Loucy (cell line): Measurements from ENCODE around the gene CLEC17A.

Source experiments
- H2AFZ ChIP-seq: fragments of 200-600 bp; sonication (generic); 2 replicates; pipeline ENCODE4 v1.6.0; 2016; ENCODE audit warnings: antibody characterized with exemption, mild to moderate bottlenecking, low read length, moderate library complexity
- H3F3A ChIP-seq: fragments of 200-600 bp; 2 replicates; pipeline ENCODE4 v1.6.0; 2016; ENCODE audit warnings: antibody characterized with exemption, low read depth, mild to moderate bottlenecking
- H3K27me3 ChIP-seq: fragments of 200-600 bp; sonication (generic); 2 replicates; pipeline ENCODE4 v1.6.1; 2014; ENCODE audit warnings: low read length, mild to moderate bottlenecking; ENCODE audit not compliant: insufficient read depth, poor library complexity, severe bottlenecking
- H3K36me3 ChIP-seq: fragments of 200-600 bp; sonication (generic); 2 replicates; pipeline ENCODE4 v1.6.1; 2016; ENCODE audit warnings: low read length; ENCODE audit not compliant: insufficient read depth
- H3K4me1 ChIP-seq: fragments of 200-600 bp; sonication (generic); 2 replicates; pipeline ENCODE4 v1.5.1; 2014; ENCODE audit warnings: low read length, mild to moderate bottlenecking; ENCODE audit not compliant: insufficient read depth, poor library complexity, severe bottlenecking
- H3K4me2 ChIP-seq: fragments of 200-600 bp; sonication (generic); 2 replicates; pipeline ENCODE4 v1.6.0; 2014; ENCODE audit warnings: antibody characterized with exemption, low read length, low read depth, mild to moderate bottlenecking; ENCODE audit not compliant: poor library complexity, severe bottlenecking
- H3K4me3 ChIP-seq: fragments of 200-600 bp; sonication (generic); 2 replicates; pipeline ENCODE4 v1.5.1; 2014; ENCODE audit warnings: low read length, mild to moderate bottlenecking, mixed read lengths; ENCODE audit not compliant: poor library complexity, severe bottlenecking
- H3K79me2 ChIP-seq: fragments of 200-600 bp; sonication (generic); 2 replicates; pipeline ENCODE4 v1.6.1; 2014; ENCODE audit warnings: low read length; ENCODE audit not compliant: insufficient read depth
- H3K9ac ChIP-seq: fragments of 200-600 bp; sonication (generic); 2 replicates; pipeline ENCODE4 v1.6.0; 2014; ENCODE audit warnings: mild to moderate bottlenecking, low read depth, low read length, moderate library complexity; ENCODE audit not compliant: poor library complexity, severe bottlenecking
- H3K9me2 ChIP-seq: fragments of 200-600 bp; sonication (generic); replicated peaks from 2 replicates; pipeline ENCODE4 v1.6.1; 2016; ENCODE audit warnings: low read depth, low read length, mixed read lengths
- H3K9me3 ChIP-seq: fragments of 200-600 bp; sonication (generic); 2 replicates; pipeline ENCODE4 v1.6.1; 2014; ENCODE audit warnings: mild to moderate bottlenecking, antibody characterized with exemption, low read length, low read depth; ENCODE audit not compliant: insufficient read depth
- H4K20me1 ChIP-seq: fragments of 200-600 bp; sonication (generic); 2 replicates; pipeline ENCODE4 v1.6.0; 2014; ENCODE audit warnings: antibody characterized with exemption, low read length, mild to moderate bottlenecking; ENCODE audit not compliant: insufficient read depth, poor library complexity, severe bottlenecking
- CTCF ChIP-seq: fragments of 200-600 bp; sonication (generic); conservative IDR thresholded peaks from 2 replicates; pipeline ENCODE4 v1.5.1; 2014; ENCODE audit warnings: mild to moderate bottlenecking, antibody characterized with exemption, low read length
- EZH2phosphoT487 ChIP-seq: fragments of 200-600 bp; IDR thresholded peaks from 2 replicates; pipeline ENCODE4 v1.6.1; 2018; ENCODE audit warnings: antibody characterized with exemption, mild to moderate bottlenecking, moderate library complexity, borderline replicate concordance

The CLEC17A gene

GRCh38 chr19:14560776-14561108 lies 22.1 kb upstream of the CLEC17A start:
- peak overlapping the region; percentile 17 for H3K9ac ChIP-seq
- H3K36me3 ChIP-seq: peaks cover 8% of the 10 kb centered on the region; the same call in 1 of the 2 replicates
- no peak overlapping the region for H2AFZ ChIP-seq
- TF ChIP-seq EZH2phosphoT487 (no peak), CTCF (no peak)
- H3K9me2 ChIP-seq: no peaks in the 10 kb centered on the region
- no peaks in the 10 kb centered on the region for H3K4me1 ChIP-seq
- peaks cover 28% of the 10 kb centered on the region; the same call in 1 of the 2 replicates for H3K79me2 ChIP-seq
- no peaks in the 10 kb centered on the region for H3K9me3 ChIP-seq
- H3K4me3 ChIP-seq: no peak overlapping the region
- no peak overlapping the region for H3K4me2 ChIP-seq
- no peaks in the 10 kb centered on the region for H3K27me3 ChIP-seq
- peaks cover 17% of the 10 kb centered on the region for H4K20me1 ChIP-seq
- no peaks in the 10 kb centered on the region for H3F3A ChIP-seq

- no peaks in the 10 kb centered on the region for H3K4me1 ChIP-seq
- H3K36me3 ChIP-seq: peaks cover 13% of the 10 kb centered on the region; the same call in 1 of the 2 replicates
- H3K9me2 ChIP-seq: no peaks in the 10 kb centered on the region
- no peaks in the 10 kb centered on the region for H3F3A ChIP-seq
- no peak overlapping the region for H2AFZ ChIP-seq
- no peak overlapping the region for H3K4me3 ChIP-seq
- TF ChIP-seq CTCF (no peak), EZH2phosphoT487 (no peak)
- H3K4me2 ChIP-seq: no peak overlapping the region
- no peak overlapping the region for H3K9ac ChIP-seq
- H3K79me2 ChIP-seq: peaks cover 28% of the 10 kb centered on the region; the same call in 1 of the 2 replicates
- H4K20me1 ChIP-seq: peaks cover 17% of the 10 kb centered on the region
- H3K27me3 ChIP-seq: no peaks in the 10 kb centered on the region
- H3K9me3 ChIP-seq: no peaks in the 10 kb centered on the region
Measured at GRCh38 chr19:14561249-14561648, 21.6 kb upstream of the CLEC17A start.

- TF ChIP-seq EZH2phosphoT487 (no peak), CTCF (no peak)
- H3K9me3 ChIP-seq: no peaks in the 10 kb centered on the region
- peaks cover 14% of the 10 kb centered on the region; the same call in 1 of the 2 replicates for H3K36me3 ChIP-seq
- peaks cover 28% of the 10 kb centered on the region; the same call in 1 of the 2 replicates for H3K79me2 ChIP-seq
- no peak overlapping the region for H3K9ac ChIP-seq
- H4K20me1 ChIP-seq: peaks cover 17% of the 10 kb centered on the region
- no peak overlapping the region for H3K4me2 ChIP-seq
- no peak overlapping the region for H3K4me3 ChIP-seq
- H3K27me3 ChIP-seq: no peaks in the 10 kb centered on the region
- no peaks in the 10 kb centered on the region for H3K9me2 ChIP-seq
- H3F3A ChIP-seq: no peaks in the 10 kb centered on the region
- H2AFZ ChIP-seq: no peak overlapping the region
- no peaks in the 10 kb centered on the region for H3K4me1 ChIP-seq
Measured at GRCh38 chr19:14561847-14562351, 21.0 kb upstream of the CLEC17A start.
